ENCODE results near the gene KCNK7. TPM values are rescaled to one million over a fixed set of nuclear protein-coding genes. Genes with fewer than 3 reads are reported as not detected.
A peak's percentile ranks its signal among the peaks of the same experiment; 100 is the strongest.

Gene KCNK7
- total RNA-seq, 1 experiment from 2014 or later, result 1.4 TPM

DNA sequence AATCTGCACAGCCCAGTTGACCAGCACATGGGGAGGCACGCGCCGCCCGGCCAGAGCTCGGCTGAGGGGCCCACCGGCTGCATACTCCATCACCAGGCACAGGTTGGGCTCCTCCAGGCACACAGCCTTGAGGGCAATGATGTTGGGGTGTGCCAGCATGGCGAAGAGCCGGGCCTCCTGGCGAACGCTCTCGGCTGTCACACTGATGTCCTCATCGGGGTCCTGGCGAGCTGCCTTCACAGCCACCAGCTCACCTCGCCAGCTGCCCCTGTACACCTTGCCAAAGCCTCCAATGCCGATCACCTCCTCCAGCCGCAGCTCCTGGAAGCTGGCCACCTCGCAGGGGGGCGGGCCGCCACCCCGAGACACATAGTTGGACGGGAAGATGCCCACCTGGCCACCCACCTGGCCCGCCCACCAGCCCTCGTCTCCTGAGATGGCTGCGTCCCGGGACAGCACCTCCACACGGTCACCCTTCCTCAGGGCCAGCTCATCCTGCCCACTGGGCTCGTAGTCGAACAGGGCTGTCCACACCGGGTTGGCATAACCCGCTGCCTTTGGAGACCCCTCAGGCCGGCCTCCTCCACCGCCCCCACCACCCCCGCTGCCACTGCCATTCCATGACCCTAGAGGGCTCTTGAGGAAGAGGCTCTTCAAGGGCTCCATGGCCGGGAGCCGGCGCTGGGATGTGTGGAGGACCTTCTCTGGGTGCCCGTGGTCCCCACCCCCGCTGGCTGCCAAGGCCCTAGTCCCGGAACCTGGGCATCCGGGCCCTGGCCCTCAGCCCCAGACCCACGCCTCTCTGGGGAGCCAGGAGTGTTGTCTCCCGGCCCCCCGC lies 17.7 kb upstream of the KCNK7 start:
- Mint-ChIP-seq H3K27me3 (ENCODE audit: unreplicated experiment) (no peaks in the 10 kb centered on the region), H3K9me3 (ENCODE audit: low read depth, unreplicated experiment) (no peaks in the 10 kb centered on the region), H3K36me3 (ENCODE audit: insufficient read depth, unreplicated experiment) (peaks cover 86% of the 10 kb centered on the region), H3K4me3 (ENCODE audit: low read depth, unreplicated experiment) (peak overlapping the region; percentile 93), H3K27ac (ENCODE audit: unreplicated experiment) (peak overlapping the region; percentile 95), H3K4me1 (ENCODE audit: low read depth, unreplicated experiment) (peaks cover 46% of the 10 kb centered on the region)
- peak; percentile 16 for DNase-seq
- intact Hi-C loops (cut with micrococcal nuclease; ENCODE audit: unreplicated experiment), result no loop called here
- CTCF ChIA-PET, result interaction anchor here (0.6 kb wide), 2 partner anchors 11 to 501 kb away, joined by 3 read pairs; partner anchors contain the start of gene TM7SF2
- BruUV-seq (replicated peaks), result no TSS peak
- no peak for TF ChIP-seq CTCF (IDR thresholded peaks at IDR 0.05; ENCODE audit: unreplicated experiment)

DNA sequence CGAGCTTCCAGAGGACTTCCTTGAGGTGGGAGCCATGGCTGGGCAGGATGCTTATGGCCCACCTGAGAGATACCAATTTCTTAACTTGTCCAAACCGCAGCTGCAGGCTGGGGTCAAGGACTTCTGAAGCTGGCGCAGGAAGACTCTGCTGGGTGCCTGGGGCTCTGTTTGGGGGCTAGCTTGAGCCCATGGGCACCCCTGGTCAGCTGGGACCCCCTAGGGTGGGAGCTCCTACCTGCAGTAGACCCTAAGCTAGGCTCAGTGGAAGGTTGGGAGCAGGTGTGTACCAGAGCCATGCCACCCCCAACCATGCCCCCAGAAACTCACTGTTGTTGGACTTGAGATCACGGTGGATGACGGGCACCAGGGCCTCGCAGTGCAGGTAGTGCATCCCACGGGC lies 17.1 kb upstream of the KCNK7 start:
- DNase-seq, result no peak
- peak overlapping the region; percentile 93 for H3K4me3 Mint-ChIP-seq (ENCODE audit: low read depth, unreplicated experiment)
- H3K36me3 Mint-ChIP-seq (ENCODE audit: insufficient read depth, unreplicated experiment), result peaks cover 83% of the 10 kb centered on the region
- intact Hi-C loops (cut with micrococcal nuclease; ENCODE audit: unreplicated experiment), result no loop called here
- TF ChIP-seq CTCF (IDR thresholded peaks at IDR 0.05; ENCODE audit: unreplicated experiment), result no peak
- peaks cover 46% of the 10 kb centered on the region for H3K4me1 Mint-ChIP-seq (ENCODE audit: low read depth, unreplicated experiment)
- no peaks in the 10 kb centered on the region for H3K27me3 Mint-ChIP-seq (ENCODE audit: unreplicated experiment)
- peak overlapping the region; percentile 95 for H3K27ac Mint-ChIP-seq (ENCODE audit: unreplicated experiment)
- no peaks in the 10 kb centered on the region for H3K9me3 Mint-ChIP-seq (ENCODE audit: low read depth, unreplicated experiment)
- BruUV-seq (replicated peaks), result no TSS peak
- CTCF ChIA-PET, result interaction anchor here (0.6 kb wide), 1 partner anchor 10 kb away, joined by 3 read pairs; no protein-coding TSS in a partner anchor

DNA sequence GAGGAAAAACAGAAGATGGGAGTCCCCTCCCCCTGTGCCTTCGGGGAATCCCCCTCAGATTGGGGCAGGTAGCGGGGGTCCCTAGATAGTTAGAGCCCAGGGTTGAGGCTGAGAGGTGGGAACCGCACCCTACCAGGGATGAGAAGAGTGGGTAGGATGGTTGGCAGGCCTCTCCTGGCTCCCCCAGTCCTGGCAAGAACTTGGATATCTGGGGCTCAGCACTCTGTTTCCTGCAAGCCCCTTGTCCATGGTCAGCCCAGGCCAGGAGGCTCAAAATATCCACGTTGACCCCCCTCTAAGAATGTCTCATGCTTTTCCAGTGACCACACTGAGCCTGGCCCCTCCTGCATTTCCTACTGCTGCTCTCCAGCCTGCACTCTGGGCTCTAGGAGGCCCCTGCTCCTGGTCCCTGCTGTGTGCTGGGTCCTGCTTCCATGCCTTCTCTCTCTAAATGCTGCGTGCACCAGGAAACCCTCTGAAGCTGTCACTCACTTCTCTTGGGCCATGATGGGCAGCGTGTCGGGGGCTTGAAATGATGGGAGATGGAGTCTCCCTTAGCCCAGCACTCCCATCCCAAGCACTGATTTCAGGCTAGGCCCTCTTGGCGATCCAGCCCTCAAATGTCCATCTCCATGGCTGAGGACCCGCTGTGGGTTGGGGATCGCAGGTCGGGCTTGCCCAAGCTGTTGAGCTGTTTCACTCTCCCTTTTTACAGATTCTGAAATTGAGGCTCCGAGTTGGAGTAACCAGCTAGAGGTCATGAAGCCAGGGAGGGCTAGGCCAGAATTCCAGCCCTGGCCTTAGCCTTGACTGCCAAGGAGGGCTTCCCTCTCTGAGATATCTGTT lies 16.4 kb upstream of the KCNK7 start:
- no TSS peak for BruUV-seq (replicated peaks)
- Mint-ChIP-seq H3K36me3 (ENCODE audit: insufficient read depth, unreplicated experiment) (peaks cover 82% of the 10 kb centered on the region), H3K4me3 (ENCODE audit: low read depth, unreplicated experiment) (peak overlapping the region; percentile 93), H3K9me3 (ENCODE audit: low read depth, unreplicated experiment) (no peaks in the 10 kb centered on the region), H3K27ac (ENCODE audit: unreplicated experiment) (peak overlapping the region; percentile 19), H3K27me3 (ENCODE audit: unreplicated experiment) (no peaks in the 10 kb centered on the region), H3K4me1 (ENCODE audit: low read depth, unreplicated experiment) (peaks cover 45% of the 10 kb centered on the region)
- no peak for DNase-seq
- TF ChIP-seq CTCF (IDR thresholded peaks at IDR 0.05; ENCODE audit: unreplicated experiment), result no peak
- CTCF ChIA-PET, result interaction anchor here (0.6 kb wide), 1 partner anchor 9 kb away, joined by 3 read pairs; no protein-coding TSS in a partner anchor
- intact Hi-C loops (cut with micrococcal nuclease; ENCODE audit: unreplicated experiment), result no loop called here

DNA sequence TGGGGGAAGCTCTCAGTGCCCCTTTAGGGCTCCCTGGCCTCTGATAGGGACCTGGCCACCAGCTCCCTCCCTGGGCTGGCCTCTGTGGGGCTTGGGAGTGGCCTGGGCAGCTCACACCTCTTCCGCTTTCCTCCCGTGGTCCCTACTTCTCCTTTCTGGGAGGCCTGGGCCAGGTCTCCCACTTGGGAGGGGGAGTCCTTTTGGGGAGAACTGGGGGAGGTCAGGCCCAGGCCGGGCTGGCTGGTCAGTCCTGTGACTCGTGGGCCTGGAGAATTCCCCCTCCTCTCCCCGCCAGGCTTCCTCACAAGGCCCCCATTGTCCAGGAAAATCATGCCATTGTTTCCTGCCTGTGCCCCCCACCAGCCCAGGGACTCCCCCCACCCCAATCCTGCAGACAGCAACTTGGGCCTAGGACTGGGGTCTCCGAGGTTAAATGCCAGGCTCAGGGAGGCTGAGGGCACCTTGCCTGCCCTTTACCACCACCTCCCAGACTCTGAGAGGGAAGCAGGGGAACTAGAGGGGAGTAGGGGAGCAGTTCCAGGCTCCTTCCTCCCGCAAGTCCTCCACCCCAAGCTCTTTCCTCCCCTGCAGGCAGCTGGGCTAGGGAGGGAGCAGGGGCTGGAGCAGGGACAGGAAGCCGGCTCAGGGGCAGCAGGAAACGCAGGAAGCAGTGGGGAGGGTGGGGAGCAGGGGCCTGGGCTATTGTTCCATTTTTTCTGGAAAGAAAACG lies 15.6 kb upstream of the KCNK7 start:
- no peak overlapping the region for H3K27ac Mint-ChIP-seq (ENCODE audit: unreplicated experiment)
- no peak for DNase-seq

More for the DNA sequence above, 15.6 kb upstream of the KCNK7 start:
- intact Hi-C loops (cut with micrococcal nuclease; ENCODE audit: unreplicated experiment), result no loop called here
- no TSS peak for BruUV-seq (replicated peaks)
- H3K36me3 Mint-ChIP-seq (ENCODE audit: insufficient read depth, unreplicated experiment), result peaks cover 80% of the 10 kb centered on the region
- H3K4me3 Mint-ChIP-seq (ENCODE audit: low read depth, unreplicated experiment), result no peak overlapping the region
- no peak for TF ChIP-seq CTCF (IDR thresholded peaks at IDR 0.05; ENCODE audit: unreplicated experiment)
- H3K27me3 Mint-ChIP-seq (ENCODE audit: unreplicated experiment), result no peaks in the 10 kb centered on the region
- H3K4me1 Mint-ChIP-seq (ENCODE audit: low read depth, unreplicated experiment), result peaks cover 37% of the 10 kb centered on the region
- H3K9me3 Mint-ChIP-seq (ENCODE audit: low read depth, unreplicated experiment), result no peaks in the 10 kb centered on the region
- CTCF ChIA-PET, result no interaction called here
